GM12872 (cell line): Measurements from ENCODE around the gene HTR4.

Source experiments
- TF ChIP-seq, protein P1 (sequence below): IDR thresholded peaks from 3 replicates; pipeline ENCODE4 v1.5.1; 2011; ENCODE audit warnings: low read depth, mild to moderate bottlenecking, low read length, moderate library complexity; ENCODE audit not compliant: insufficient read depth

The HTR4 gene

DNA sequence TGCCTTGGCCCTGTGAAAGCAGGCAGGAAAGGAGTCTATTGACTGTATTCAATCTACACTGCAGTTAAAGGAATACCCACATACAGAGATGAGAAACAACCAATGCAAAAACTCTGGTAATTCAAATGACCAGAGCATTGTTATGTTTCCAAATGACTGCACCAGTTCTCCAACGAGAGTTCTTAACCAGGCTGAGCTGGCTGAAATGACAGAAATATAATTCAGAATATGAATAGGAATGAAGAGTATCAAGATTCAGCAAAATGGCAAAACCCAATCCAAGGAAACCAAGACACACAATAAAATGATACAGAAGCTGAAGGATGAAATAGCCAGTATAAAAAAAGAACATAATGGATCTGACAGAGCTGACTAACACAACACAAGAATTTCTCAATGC is 119.1 kb downstream of the HTR4 start:
- TF ChIP-seq, protein P1, sequence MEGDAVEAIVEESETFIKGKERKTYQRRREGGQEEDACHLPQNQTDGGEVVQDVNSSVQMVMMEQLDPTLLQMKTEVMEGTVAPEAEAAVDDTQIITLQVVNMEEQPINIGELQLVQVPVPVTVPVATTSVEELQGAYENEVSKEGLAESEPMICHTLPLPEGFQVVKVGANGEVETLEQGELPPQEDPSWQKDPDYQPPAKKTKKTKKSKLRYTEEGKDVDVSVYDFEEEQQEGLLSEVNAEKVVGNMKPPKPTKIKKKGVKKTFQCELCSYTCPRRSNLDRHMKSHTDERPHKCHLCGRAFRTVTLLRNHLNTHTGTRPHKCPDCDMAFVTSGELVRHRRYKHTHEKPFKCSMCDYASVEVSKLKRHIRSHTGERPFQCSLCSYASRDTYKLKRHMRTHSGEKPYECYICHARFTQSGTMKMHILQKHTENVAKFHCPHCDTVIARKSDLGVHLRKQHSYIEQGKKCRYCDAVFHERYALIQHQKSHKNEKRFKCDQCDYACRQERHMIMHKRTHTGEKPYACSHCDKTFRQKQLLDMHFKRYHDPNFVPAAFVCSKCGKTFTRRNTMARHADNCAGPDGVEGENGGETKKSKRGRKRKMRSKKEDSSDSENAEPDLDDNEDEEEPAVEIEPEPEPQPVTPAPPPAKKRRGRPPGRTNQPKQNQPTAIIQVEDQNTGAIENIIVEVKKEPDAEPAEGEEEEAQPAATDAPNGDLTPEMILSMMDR: no peak

DNA sequence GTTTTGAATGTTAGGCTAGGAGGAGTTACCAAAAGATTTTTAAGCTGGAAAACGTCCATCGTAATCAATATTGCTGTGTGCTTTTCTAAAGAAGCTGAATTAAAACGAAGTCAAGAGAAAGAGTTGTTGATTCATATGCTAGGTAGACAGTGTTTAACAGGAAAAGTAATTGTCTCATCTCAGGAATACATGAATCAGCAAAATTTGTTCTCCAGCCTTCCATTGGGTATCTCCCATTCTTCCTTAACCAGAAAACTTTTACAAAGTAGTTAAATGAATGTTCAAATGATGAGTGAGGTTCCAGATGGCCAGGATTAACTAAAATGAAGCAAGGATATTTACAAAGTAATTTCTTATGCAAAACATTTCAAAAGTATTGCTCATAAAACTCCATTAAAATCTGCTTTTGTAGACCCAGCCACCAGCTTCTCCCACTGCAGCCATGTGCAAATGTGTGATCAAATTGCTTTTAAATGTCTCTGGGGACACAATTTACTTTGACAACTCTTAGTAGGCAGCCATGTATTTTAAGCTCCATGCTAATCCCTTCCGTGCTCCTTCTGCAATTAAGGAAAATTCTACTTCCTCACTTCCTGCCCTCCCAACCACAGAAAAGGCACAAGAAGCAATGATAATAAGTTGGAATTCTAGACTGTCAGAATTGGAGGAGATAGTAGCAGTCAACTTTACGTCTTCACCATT is 121.2 kb downstream of the HTR4 start:
- TF ChIP-seq, protein P1: no peak

DNA sequence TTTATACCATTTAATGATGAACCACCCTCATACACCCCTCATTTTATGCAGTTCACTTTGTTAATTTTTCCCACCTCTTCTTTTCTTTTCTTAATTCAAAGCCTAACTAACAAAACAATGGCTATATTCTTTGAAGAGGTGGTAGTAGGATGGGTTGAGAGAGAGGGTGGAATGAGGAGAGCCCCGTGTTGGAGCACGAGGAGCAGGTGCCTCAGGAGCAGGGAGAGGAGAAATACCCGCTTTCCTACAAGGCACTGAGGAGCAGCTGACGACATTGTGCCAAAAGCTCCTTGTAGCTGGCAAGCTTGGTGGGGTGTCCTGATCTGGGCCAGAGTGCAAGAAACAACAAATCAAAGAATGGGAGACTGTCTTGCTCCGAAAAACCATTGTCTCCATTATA is 129.6 kb downstream of the HTR4 start:
- TF ChIP-seq, protein P1: no peak

DNA sequence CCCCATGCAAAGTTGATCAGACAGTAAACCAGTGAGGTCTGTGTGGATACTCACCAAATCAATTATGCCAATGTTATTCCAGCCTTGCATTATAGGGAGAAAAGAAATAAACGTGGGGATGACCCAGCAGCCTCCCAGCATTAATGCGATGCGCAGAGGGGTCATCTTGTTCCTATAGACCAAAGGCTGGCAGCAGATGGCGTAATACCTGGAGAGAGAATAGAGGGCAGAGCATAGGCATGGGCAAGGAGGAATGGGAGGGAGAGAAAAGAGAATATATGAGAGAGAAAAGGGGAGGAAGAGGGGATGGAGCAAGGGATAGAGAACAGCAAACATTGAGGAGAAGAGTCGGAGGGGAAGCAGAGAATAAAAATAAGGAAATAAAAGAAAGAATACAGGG is 131.2 kb downstream of the HTR4 start:
- TF ChIP-seq, protein P1: no peak

DNA sequence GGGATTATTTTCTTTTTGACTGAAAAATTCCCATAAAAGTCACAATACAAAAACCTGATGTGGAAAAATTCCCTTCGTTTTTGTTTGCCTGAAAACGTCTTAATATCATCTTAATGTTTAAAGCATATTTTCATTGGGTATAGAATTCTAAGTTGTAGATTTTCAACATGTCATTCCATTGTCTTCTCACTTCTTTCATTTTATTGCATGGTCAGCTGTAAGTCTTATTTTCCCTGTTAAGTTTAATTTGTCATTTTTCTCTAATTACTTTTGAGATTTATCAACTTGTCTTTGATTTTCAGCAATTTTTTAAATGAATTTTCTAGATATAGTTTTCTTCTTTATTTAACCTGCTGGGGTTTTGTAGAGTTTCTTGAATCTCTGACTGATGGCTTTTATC is 138.9 kb downstream of the HTR4 start:
- TF ChIP-seq, protein P1: no peak

DNA sequence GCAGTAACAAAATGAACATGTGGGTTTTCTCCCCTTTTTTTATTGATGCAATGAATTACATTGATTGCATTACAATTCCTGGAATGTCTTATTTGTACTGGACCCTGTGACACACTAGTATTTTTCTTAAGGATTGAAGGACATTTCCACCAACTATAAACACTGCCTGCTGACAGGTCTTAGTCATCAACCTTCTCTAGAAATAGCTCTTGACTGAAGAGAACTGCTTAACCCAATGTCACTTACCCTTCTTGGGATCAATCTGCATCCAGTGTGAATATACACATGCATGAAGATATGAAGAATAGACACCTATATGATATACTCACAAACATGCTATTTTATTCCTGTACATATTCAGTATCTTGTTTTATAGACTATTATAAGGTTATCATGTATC is 140.0 kb downstream of the HTR4 start:
- TF ChIP-seq, protein P1: no peak

DNA sequence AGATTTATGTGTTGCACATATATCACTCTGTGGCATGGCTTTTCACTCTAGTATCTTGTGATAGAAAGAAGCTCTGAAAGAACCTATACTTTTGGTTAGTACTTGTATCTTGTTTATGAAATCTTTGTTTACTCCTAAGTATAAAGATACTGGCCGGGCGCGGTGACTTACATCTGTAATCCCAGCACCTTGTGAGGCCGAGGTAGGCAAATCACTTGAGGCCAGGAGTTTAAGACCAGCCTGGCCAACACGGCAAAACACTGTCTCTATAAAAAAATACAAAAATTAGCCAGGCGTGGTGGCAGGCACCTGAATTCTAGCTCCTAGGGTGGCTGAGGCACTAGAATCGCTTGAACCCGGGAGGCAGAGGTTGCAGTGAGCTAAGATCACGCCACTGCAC is 141.8 kb downstream of the HTR4 start:
- TF ChIP-seq, protein P1: no peak

DNA sequence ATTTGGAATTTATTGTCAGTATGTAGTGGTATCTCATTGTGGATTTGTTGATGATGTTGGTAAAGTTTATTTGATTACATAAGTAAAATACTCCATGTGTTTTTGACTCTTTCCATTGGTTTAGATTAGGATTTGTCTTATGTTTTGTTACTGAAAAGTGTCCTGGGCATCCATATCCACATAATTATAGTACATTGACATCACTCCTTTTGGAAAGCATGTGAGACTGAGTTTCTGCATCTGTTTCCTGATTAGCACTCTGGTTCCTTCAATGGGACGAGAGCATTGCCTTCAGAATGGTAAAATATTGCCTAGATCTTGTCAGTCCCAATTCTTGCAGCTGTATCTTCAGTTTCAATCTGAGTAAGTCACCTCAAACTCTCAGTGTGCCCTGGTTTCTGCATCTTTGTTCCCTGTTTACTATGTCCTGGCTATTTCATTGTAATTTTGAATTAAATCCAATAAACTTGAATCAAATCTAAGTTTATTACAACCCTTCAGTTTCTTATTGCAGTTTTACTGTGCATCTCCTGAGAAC is 142.4 kb downstream of the HTR4 start:
- TF ChIP-seq, protein P1: no peak
